Coronary artery (tissue), 2 donors: ENCODE measurements around the gene OR5H2.

Source experiments
- DNase-seq: peaks from one replicate; pipeline ENCODE4 v3.0.0-alpha.2; 2017; ENCODE audit warnings: low spot score
- H3K27ac ChIP-seq, 2 donors: fragments of 200-600 bp; sonication (generic); one replicate each; pipeline ENCODE4 v1.5.1; 2016 to 2019
- H3K4me3 ChIP-seq: fragments of 200-600 bp; sonication (generic); 2 replicates; pipeline ENCODE4 v1.5.1; 2016; ENCODE audit warnings: mild to moderate bottlenecking, moderate library complexity
- CTCF ChIP-seq: fragments of 200-600 bp; sonication (generic); IDR thresholded peaks from one replicate; pipeline ENCODE4 v1.5.1; 2019; ENCODE audit warnings: antibody characterized with exemption

The OR5H2 gene

GRCh38 chr3:98262046-98262445 lies 20.3 kb upstream of the OR5H2 start:
- DNase-seq: no peak
- no peak for TF ChIP-seq CTCF
- Histone ChIP-seq H3K4me3 (no peak overlapping the region), H3K27ac (no peak overlapping the region)

GRCh38 chr3:98263944-98264343 lies 18.4 kb upstream of the OR5H2 start, which contains the start of gene OR5H6:
TSS of gene OR5H6 (plus strand) at chr3:98264244. CDS start at chr3:98264333, 89 bp downstream.
- no peak within 1 kb of the TSS for H3K27ac ChIP-seq
- DNase-seq: no peak
- H3K4me3 ChIP-seq: no peak within 1 kb of the TSS
- TF ChIP-seq CTCF: no peak

GRCh38 chr3:98269846-98270245 lies 12.5 kb upstream of the OR5H2 start:
- Histone ChIP-seq H3K27ac (no peak overlapping the region), H3K4me3 (no peak overlapping the region)
- no peak for DNase-seq
- no peak for TF ChIP-seq CTCF

GRCh38 chr3:98272126-98272525 lies 10.2 kb upstream of the OR5H2 start:
- TF ChIP-seq CTCF: no peak
- DNase-seq: no peak
- H3K4me3 ChIP-seq: no peak overlapping the region
- no peak overlapping the region for H3K27ac ChIP-seq

GRCh38 chr3:98274914-98275313 lies 7.4 kb upstream of the OR5H2 start:
- Histone ChIP-seq H3K4me3 (no peak overlapping the region), H3K27ac (no peak overlapping the region)
- TF ChIP-seq CTCF: no peak
- no peak for DNase-seq

- DNase-seq: no peak
- TF ChIP-seq CTCF: no peak
- no peak overlapping the region for H3K4me3 ChIP-seq
- H3K27ac ChIP-seq: no peak overlapping the region
Measured at GRCh38 chr3:98290916-98291315, 8.6 kb downstream of the OR5H2 start.

GRCh38 chr3:98291332-98291957 lies 9.1 kb downstream of the OR5H2 start:
- H3K4me3 ChIP-seq: no peak overlapping the region
- no peak for DNase-seq
- no peak for TF ChIP-seq CTCF
- H3K27ac ChIP-seq: no peak overlapping the region
